Right atrium auricular region (tissue), 2 donors: Measurements from ENCODE around the gene SIK2. TPM values are rescaled to one million over a fixed set of nuclear protein-coding genes. Genes with fewer than 3 reads are reported as not detected.
A peak's percentile ranks its signal among the peaks of the same experiment; 100 is the strongest.
"Not testable (repeated sequence)": the region's sequence is repeated elsewhere in the genome, so short reads cannot be mapped to it uniquely, and the experiment has no call there.

Experiments used
- DNase-seq: peaks from one replicate; pipeline ENCODE4 v3.0.0-alpha.2; 2019; ENCODE audit warnings: low spot score
- H3K27ac ChIP-seq, 2 donors: fragments of 200-600 bp; sonication (generic); 1 replicate in 1 of 2; 2 replicates in 1 of 2; pipeline ENCODE4 v1.5.1; 2016 to 2019
- H3K27me3 ChIP-seq, 2 donors: fragments of 200-600 bp; sonication (generic); one replicate each; pipeline versions ENCODE4 v1.5.1 to v1.6.0; 2017 to 2019
- H3K36me3 ChIP-seq: fragments of 200-600 bp; sonication (generic); one replicate; pipeline ENCODE4 v1.5.1; 2016
- H3K4me1 ChIP-seq, 2 donors: fragments of 200-600 bp; sonication (generic); one replicate each; pipeline versions ENCODE4 v1.5.1 to v1.6.0; 2017 to 2019
- H3K4me3 ChIP-seq, 2 donors: fragments of 200-600 bp; sonication (generic); 1 replicate in 1 of 2; 2 replicates in 1 of 2; pipeline ENCODE4 v1.5.1; 2017 to 2019; ENCODE audit warnings: mild to moderate bottlenecking in 1 of 2, moderate library complexity in 1 of 2
- H3K9me3 ChIP-seq, 2 donors: fragments of 200-600 bp; sonication (generic); one replicate each; pipeline ENCODE4 v1.5.1; 2019
- total RNA-seq, 2 donors: library from RNA; depleted of rRNA; stranded (reverse); fragments of >200 nt; gene quantifications; one replicate each; pipeline ENCODE4 v1.1.0, GENCODE V29; 2016
- TF ChIP-seq, protein P1 (sequence below), 2 donors: fragments of 200-600 bp; sonication (generic); IDR thresholded peaks; one replicate each; pipeline ENCODE4 v1.5.1; 2019; ENCODE audit warnings: antibody characterized with exemption in 2 of 2

SIK2 gene
- total RNA-seq, 2 donors from 2014 or later, result 23.5 to 28.0 TPM

DNA sequence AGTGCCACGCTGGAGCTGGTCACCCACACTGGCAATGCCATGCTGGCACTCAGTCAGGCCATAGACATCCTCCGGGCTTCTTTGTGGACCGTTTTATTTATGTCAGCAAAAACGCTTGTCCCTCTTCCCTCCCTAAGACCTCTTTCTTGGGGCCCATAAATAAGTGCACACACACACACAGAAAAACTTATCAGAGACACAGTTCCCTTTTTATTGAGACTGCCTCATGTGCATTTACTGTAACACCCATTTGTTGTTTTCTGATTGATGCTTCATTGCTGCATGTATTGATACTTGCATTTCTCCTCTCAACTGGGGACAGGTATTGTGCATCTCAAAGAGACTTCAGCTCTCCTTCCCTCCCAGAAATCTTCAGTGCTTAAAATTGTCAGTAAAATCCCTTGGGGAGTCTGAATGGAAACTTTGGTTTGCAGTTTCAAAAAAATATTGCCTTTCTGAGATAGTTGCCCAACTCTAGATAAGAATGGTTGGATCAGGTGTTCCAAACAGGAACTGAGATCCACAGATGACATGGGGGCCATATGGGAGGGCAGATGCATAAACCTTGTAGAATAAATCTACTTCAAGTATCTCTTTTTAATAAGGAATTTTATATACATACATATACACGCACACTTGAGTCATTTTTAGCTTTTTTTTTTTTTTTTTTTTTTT, 113.0 kb downstream of the SIK2 start:
- no peak for DNase-seq
- H3K36me3 ChIP-seq, result peaks cover 46% of the 10 kb centered on the region
- no peak overlapping the region for H3K4me3 ChIP-seq
- H3K9me3 ChIP-seq, result no peaks in the 10 kb centered on the region
- H3K27ac ChIP-seq, result no peak overlapping the region
- peaks cover 0 to 13% of the 10 kb centered on the region in 2 donors for H3K4me1 ChIP-seq
- no peaks in the 10 kb centered on the region for H3K27me3 ChIP-seq
- TF ChIP-seq, protein P1, sequence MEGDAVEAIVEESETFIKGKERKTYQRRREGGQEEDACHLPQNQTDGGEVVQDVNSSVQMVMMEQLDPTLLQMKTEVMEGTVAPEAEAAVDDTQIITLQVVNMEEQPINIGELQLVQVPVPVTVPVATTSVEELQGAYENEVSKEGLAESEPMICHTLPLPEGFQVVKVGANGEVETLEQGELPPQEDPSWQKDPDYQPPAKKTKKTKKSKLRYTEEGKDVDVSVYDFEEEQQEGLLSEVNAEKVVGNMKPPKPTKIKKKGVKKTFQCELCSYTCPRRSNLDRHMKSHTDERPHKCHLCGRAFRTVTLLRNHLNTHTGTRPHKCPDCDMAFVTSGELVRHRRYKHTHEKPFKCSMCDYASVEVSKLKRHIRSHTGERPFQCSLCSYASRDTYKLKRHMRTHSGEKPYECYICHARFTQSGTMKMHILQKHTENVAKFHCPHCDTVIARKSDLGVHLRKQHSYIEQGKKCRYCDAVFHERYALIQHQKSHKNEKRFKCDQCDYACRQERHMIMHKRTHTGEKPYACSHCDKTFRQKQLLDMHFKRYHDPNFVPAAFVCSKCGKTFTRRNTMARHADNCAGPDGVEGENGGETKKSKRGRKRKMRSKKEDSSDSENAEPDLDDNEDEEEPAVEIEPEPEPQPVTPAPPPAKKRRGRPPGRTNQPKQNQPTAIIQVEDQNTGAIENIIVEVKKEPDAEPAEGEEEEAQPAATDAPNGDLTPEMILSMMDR (IDR thresholded peaks at IDR 0.05), result no peak

- Histone ChIP-seq H3K4me1 (peaks cover 0 to 13% of the 10 kb centered on the region in 2 donors), H3K36me3 (peaks cover 55% of the 10 kb centered on the region)
- H3K4me3 ChIP-seq, DNase-seq, H3K27me3 ChIP-seq, H3K27ac ChIP-seq, H3K9me3 ChIP-seq: not testable (repeated sequence)
These were observed 115.4 kb downstream of the SIK2 start for GRCh38 chr11:111717660-111718059.

DNA sequence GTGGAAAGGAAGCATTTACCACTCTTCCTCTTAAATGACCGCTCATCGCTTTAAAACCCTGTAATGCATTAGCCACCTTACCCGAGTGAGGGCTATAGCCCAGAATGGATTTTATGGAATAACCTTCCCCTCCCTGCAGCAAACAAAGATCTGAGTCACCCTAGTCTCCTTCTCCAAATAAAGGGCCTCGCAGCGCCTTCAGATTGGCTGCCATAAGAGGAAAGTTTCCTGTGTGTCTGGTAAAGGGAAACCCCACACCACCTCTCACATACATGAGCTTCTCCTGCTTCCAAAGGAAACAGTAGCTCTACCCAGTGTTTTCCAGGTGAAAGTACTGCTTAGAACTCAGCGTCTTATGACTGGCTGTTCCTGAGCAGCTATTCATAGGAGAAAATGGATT, 116.2 kb downstream of the SIK2 start:
- TF ChIP-seq, protein P1 (IDR thresholded peaks at IDR 0.05), result no peak
- peaks cover 0 to 13% of the 10 kb centered on the region in 2 donors for H3K4me1 ChIP-seq
- H3K27ac ChIP-seq, result peak overlapping the region; percentile 27 to 28
- H3K9me3 ChIP-seq, result no peaks in the 10 kb centered on the region
- no peaks in the 10 kb centered on the region for H3K27me3 ChIP-seq
- H3K4me3 ChIP-seq, result no peak overlapping the region
- DNase-seq, result no peak
- H3K36me3 ChIP-seq, result peaks cover 58% of the 10 kb centered on the region

DNA sequence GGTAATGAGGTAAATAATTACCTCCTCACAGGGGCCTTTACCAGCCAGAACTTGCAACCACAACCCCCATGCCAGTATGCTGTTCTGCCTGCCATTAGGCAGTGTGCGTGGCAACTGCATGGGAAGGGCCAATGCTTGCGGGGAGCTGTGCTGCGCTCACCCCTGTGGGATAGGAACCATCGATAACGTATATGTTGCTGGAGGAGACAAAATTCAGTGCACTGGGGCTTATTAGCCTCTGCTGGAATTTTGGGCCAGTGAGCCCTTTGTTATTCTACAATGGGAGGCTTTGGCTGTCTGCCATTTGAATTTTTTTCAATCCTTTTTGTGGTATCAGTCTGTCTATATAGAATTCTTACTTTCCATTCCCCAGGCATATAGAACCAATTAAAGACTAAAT, 116.6 kb downstream of the SIK2 start:
- DNase-seq, result no peak
- Histone ChIP-seq H3K36me3 (peaks cover 58% of the 10 kb centered on the region), H3K4me3 (no peak overlapping the region), H3K9me3 (no peaks in the 10 kb centered on the region), H3K27me3 (no peaks in the 10 kb centered on the region), H3K4me1 (peaks cover 0 to 13% of the 10 kb centered on the region in 2 donors), H3K27ac (peak overlapping the region; percentile 27 to 28)
- TF ChIP-seq, protein P1 (IDR thresholded peaks at IDR 0.05), result no peak

- Histone ChIP-seq H3K4me3 (no peak overlapping the region), H3K36me3 (peaks cover 63% of the 10 kb centered on the region), H3K27ac (peak overlapping the region in 1 of 2 donors; percentile 7), H3K9me3 (no peaks in the 10 kb centered on the region), H3K27me3 (no peaks in the 10 kb centered on the region), H3K4me1 (peaks cover 0 to 13% of the 10 kb centered on the region in 2 donors)
- TF ChIP-seq, protein P1 (IDR thresholded peaks at IDR 0.05), result no peak
- no peak for DNase-seq
These were observed 117.1 kb downstream of the SIK2 start for GRCh38 chr11:111719379-111719778.

- TF ChIP-seq, protein P1 (IDR thresholded peaks at IDR 0.05), result no peak
- peaks cover 0 to 13% of the 10 kb centered on the region in 2 donors for H3K4me1 ChIP-seq
- H3K4me3 ChIP-seq, result no peak overlapping the region
- no peak overlapping the region for H3K27ac ChIP-seq
- H3K27me3 ChIP-seq, result no peaks in the 10 kb centered on the region
- H3K36me3 ChIP-seq, result peaks cover 70% of the 10 kb centered on the region
- DNase-seq, result no peak
- no peaks in the 10 kb centered on the region for H3K9me3 ChIP-seq
These were observed 118.7 kb downstream of the SIK2 start for GRCh38 chr11:111720801-111721494.
